Liver (tissue), 9 donors: ENCODE measurements around the gene MED27. TPM values are rescaled to one million over a fixed set of nuclear protein-coding genes. Genes with fewer than 3 reads are reported as not detected.

ENCODE experiments used
- DNase-seq: peaks from one replicate; pipeline ENCODE4 v3.0.0-alpha.2; 2017; ENCODE audit warnings: low spot score
- H3K27ac ChIP-seq, 2 donors: one replicate each; pipeline ENCODE4 v1.7.0; 2013; ENCODE audit warnings: inconsistent platforms in 2 of 2, low read length in 2 of 2, control low read depth in 1 of 2, low read depth in 1 of 2, mild to moderate bottlenecking in 1 of 2
- H3K27me3 ChIP-seq, 4 donors: one replicate each; pipeline versions ENCODE4 v1.6.1 to v1.7.0; 2013; ENCODE audit warnings: low read length in 3 of 4, inconsistent platforms in 1 of 4, mild to moderate bottlenecking in 1 of 4, moderate library complexity in 1 of 4; ENCODE audit not compliant: control insufficient read depth in 4 of 4, insufficient read depth in 4 of 4
- H3K36me3 ChIP-seq, 4 donors: one replicate each; pipeline versions ENCODE4 v1.6.1 to v1.7.0; 2013; ENCODE audit warnings: low read length in 3 of 4, mild to moderate bottlenecking in 3 of 4, low read depth in 1 of 4, moderate library complexity in 1 of 4; ENCODE audit not compliant: control insufficient read depth in 4 of 4, insufficient read depth in 3 of 4
- H3K4me1 ChIP-seq, 4 donors: one replicate each; pipeline versions ENCODE4 v1.6.1 to v1.7.0; 2013; ENCODE audit warnings: low read length in 3 of 4, mild to moderate bottlenecking in 3 of 4, moderate library complexity in 1 of 4; ENCODE audit not compliant: control insufficient read depth in 4 of 4, insufficient read depth in 4 of 4
- H3K4me3 ChIP-seq, 3 donors: one replicate each; pipeline versions ENCODE4 v1.6.1 to v1.7.0; 2013; ENCODE audit warnings: low read length in 3 of 3, control low read depth in 1 of 3, low read depth in 1 of 3, mild to moderate bottlenecking in 1 of 3
- H3K9ac ChIP-seq, 2 donors: one replicate each; pipeline ENCODE4 v1.7.0; 2013; ENCODE audit warnings: low read length in 2 of 2, mild to moderate bottlenecking in 2 of 2, moderate library complexity in 2 of 2, control low read depth in 1 of 2, low read depth in 1 of 2
- H3K9me3 ChIP-seq, 4 donors: one replicate each; pipeline versions ENCODE4 v1.6.1 to v1.7.0; 2013; ENCODE audit warnings: low read length in 3 of 4; ENCODE audit not compliant: control insufficient read depth in 4 of 4
- EGR1 ChIP-seq, 2 donors: IDR thresholded peaks; 2 replicates each; pipeline ENCODE4 v1.6.1; 2016 to 2018; ENCODE audit warnings: antibody characterized with exemption in 2 of 2, low read depth in 2 of 2
- FOXA1 ChIP-seq: IDR thresholded peaks from 2 replicates; pipeline ENCODE4 v1.6.1; 2016; ENCODE audit warnings: antibody characterized with exemption
- FOXA2 ChIP-seq: IDR thresholded peaks from 2 replicates; pipeline ENCODE4 v1.6.1; 2016; ENCODE audit warnings: antibody characterized with exemption
- GABPA ChIP-seq, 2 donors: IDR thresholded peaks in 1 of 2; conservative IDR thresholded peaks in 1 of 2; 2 replicates each; pipeline ENCODE4 v1.6.1; 2016; ENCODE audit warnings: antibody characterized with exemption in 2 of 2, mild to moderate bottlenecking in 1 of 2, moderate library complexity in 1 of 2
- HNF4A ChIP-seq, 2 donors: conservative IDR thresholded peaks; 2 replicates each; pipeline ENCODE4 v1.6.1; 2016; ENCODE audit warnings: antibody characterized with exemption in 2 of 2, mild to moderate bottlenecking in 2 of 2
- HNF4G ChIP-seq: IDR thresholded peaks from 2 replicates; pipeline ENCODE4 v1.6.1; 2016; ENCODE audit warnings: antibody characterized with exemption
- JUND ChIP-seq, 2 donors: IDR thresholded peaks; 2 replicates each; pipeline ENCODE4 v1.6.1; 2016; ENCODE audit warnings: antibody characterized with exemption in 2 of 2
- NR2F2 ChIP-seq: IDR thresholded peaks from 2 replicates; pipeline ENCODE4 v1.6.1; 2016; ENCODE audit warnings: antibody characterized with exemption
- RAD21 ChIP-seq, 2 donors: IDR thresholded peaks; 2 replicates each; pipeline ENCODE4 v1.6.1; 2016; ENCODE audit warnings: antibody characterized with exemption in 2 of 2, mild to moderate bottlenecking in 2 of 2
- RXRA ChIP-seq, 2 donors: IDR thresholded peaks; 2 replicates each; pipeline ENCODE4 v1.6.1; 2017 to 2018; ENCODE audit warnings: antibody characterized with exemption in 2 of 2, mild to moderate bottlenecking in 1 of 2
- SP1 ChIP-seq: IDR thresholded peaks from 2 replicates; pipeline ENCODE4 v1.6.1; 2018; ENCODE audit warnings: antibody characterized with exemption, mild to moderate bottlenecking
- TAF1 ChIP-seq: conservative IDR thresholded peaks from 2 replicates; pipeline ENCODE4 v1.6.1; 2016; ENCODE audit warnings: antibody characterized with exemption, mild to moderate bottlenecking
- YY1 ChIP-seq: IDR thresholded peaks from 2 replicates; pipeline ENCODE4 v1.6.1; 2016; ENCODE audit warnings: antibody characterized with exemption, mild to moderate bottlenecking
- WGBS: extraction: QIAGEN DNeasy Blood & Tissue Kit; methylation state at CpG from one replicate; pipeline ENCODE4 v1.1.7; 2013; 5-methylcytosine and 5-hydroxymethylcytosine counted together
- polyA plus RNA-seq, 2 donors: library from polyadenylated mRNA; stranded (reverse) in 1 of 2; unstranded in 1 of 2; fragments of 200-250 nt in 1 of 2; fragments of >200 nt in 1 of 2; fragmentation: Nextera tagmentation in 1 of 2; extraction: Ambion mirVana in 1 of 2; gene quantifications; one replicate each; pipeline versions ENCODE4 v1.2.1 to v1.2.3, GENCODE V29; 2013 to 2015
- total RNA-seq, 2 donors: library from RNA; depleted of rRNA; stranded (reverse); fragments of >200 nt; gene quantifications; one replicate each; pipeline ENCODE4 v1.2.3, GENCODE V29; 2014
- TF ChIP-seq, protein P1 (sequence below): IDR thresholded peaks from 2 replicates; pipeline ENCODE4 v1.6.1; 2016; ENCODE audit warnings: antibody characterized with exemption
- TF ChIP-seq, protein P2 (sequence below): fragments of 150-350 bp; IDR thresholded peaks from 2 replicates; pipeline ENCODE4 v1.5.1; 2017; ENCODE audit warnings: improper control_type of control experiment, low read depth, low read length; ENCODE audit not compliant: missing input control
- TF ChIP-seq, protein P3 (sequence below): IDR thresholded peaks from 2 replicates; pipeline ENCODE4 v1.6.1; 2016; ENCODE audit warnings: antibody characterized with exemption
- TF ChIP-seq, protein P4 (sequence below): IDR thresholded peaks from 2 replicates; pipeline ENCODE4 v1.6.1; 2016; ENCODE audit warnings: antibody characterized with exemption, mild to moderate bottlenecking
- TF ChIP-seq, protein P5 (sequence below): IDR thresholded peaks from 2 replicates; pipeline ENCODE4 v1.6.1; 2016; ENCODE audit warnings: antibody characterized with exemption
- donor health status: healthy.
- donor health status: healthy.
- donor health status: healthy.
- donor health status: healthy.
- donor health status: healthy.

MED27 gene, protein sequence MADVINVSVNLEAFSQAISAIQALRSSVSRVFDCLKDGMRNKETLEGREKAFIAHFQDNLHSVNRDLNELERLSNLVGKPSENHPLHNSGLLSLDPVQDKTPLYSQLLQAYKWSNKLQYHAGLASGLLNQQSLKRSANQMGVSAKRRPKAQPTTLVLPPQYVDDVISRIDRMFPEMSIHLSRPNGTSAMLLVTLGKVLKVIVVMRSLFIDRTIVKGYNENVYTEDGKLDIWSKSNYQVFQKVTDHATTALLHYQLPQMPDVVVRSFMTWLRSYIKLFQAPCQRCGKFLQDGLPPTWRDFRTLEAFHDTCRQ
- total RNA-seq = 1 to 10 TPM; 4.6 to 5.1 TPM
- polyA plus RNA-seq = 1 to 10 TPM; 5.8 to 7.9 TPM

DNA sequence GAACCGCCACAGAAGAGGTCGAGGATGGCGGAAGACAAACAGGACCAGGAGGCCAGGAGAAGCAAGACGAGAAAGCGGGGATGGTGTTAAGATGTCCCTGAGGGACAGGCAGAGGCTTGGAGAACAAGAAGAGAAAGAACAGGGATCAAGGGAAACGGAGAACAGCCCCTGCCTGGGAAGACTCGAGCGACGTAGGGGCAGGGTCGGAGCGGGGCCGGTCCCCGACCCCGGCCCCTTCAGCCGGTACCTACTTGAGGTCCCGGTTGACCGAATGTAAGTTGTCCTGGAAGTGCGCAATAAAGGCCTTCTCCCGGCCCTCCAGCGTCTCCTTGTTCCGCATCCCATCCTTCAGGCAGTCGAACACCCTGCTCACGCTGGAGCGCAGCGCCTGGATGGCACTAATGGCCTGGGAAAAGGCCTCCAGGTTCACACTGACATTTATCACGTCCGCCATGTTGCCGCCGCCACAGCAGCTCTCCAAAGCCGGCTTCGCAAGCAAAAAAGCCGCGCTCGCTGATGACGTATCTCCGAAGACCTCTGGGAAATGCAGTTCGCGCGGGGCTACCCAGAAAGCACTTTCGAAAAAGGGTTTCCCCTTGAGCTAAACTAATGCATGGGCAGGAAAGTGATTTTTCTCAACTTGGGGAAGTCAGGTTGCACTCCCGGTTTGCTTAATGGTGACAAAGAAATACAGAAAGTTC lies at the start of gene MED27:
TSS of gene MED27 (minus strand) at position 477 of the 701 bp plus-strand sequence. CDS start at position 454, 23 bp downstream.
- peak; percentile 90 for DNase-seq
- no peaks in the 10 kb centered on the region for H3K9me3 ChIP-seq
- H3K36me3 ChIP-seq = peaks cover 0 to 14% (median 7%) of the 10 kb centered on the region in 4 donors
- WGBS = 8% methylated on average over 41 of the region's 41 CpGs
- peak within 1 kb of the TSS; percentile 79 to 85 for H3K9ac ChIP-seq
- peaks cover 0 to 17% (median 15%) of the 10 kb centered on the region in 4 donors for H3K4me1 ChIP-seq
- no peaks in the 10 kb centered on the region for H3K27me3 ChIP-seq
- TF ChIP-seq GABPA (IDR thresholded peaks at IDR 0.05 in 1 of 2, conservative IDR thresholded peaks at IDR 0.05 in 1 of 2) (peak in 1 of 2 donors; percentile 71), TAF1 (no peak), EGR1 (IDR thresholded peaks at IDR 0.05; ENCODE audit: low read depth in 2 of 2) (peak in 1 of 2 donors; percentile 20), YY1 (peak; percentile 98), SP1 (no peak), FOXA2 (no peak), RXRA (IDR thresholded peaks at IDR 0.05) (peak; percentile 24 to 40), NR2F2 (no peak), JUND (IDR thresholded peaks at IDR 0.05) (peak in 1 of 2 donors; percentile 8), HNF4G (no peak), HNF4A (conservative IDR thresholded peaks at IDR 0.05) (no peak), FOXA1 (no peak), RAD21 (IDR thresholded peaks at IDR 0.05) (peak; percentile 47 to 51)
- TF ChIP-seq, protein P1, sequence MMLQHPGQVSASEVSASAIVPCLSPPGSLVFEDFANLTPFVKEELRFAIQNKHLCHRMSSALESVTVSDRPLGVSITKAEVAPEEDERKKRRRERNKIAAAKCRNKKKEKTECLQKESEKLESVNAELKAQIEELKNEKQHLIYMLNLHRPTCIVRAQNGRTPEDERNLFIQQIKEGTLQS = no peak
- TF ChIP-seq, protein P2, sequence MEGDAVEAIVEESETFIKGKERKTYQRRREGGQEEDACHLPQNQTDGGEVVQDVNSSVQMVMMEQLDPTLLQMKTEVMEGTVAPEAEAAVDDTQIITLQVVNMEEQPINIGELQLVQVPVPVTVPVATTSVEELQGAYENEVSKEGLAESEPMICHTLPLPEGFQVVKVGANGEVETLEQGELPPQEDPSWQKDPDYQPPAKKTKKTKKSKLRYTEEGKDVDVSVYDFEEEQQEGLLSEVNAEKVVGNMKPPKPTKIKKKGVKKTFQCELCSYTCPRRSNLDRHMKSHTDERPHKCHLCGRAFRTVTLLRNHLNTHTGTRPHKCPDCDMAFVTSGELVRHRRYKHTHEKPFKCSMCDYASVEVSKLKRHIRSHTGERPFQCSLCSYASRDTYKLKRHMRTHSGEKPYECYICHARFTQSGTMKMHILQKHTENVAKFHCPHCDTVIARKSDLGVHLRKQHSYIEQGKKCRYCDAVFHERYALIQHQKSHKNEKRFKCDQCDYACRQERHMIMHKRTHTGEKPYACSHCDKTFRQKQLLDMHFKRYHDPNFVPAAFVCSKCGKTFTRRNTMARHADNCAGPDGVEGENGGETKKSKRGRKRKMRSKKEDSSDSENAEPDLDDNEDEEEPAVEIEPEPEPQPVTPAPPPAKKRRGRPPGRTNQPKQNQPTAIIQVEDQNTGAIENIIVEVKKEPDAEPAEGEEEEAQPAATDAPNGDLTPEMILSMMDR = no peak
- TF ChIP-seq, protein P3, sequence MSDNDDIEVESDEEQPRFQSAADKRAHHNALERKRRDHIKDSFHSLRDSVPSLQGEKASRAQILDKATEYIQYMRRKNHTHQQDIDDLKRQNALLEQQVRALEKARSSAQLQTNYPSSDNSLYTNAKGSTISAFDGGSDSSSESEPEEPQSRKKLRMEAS = peak; percentile 65
- TF ChIP-seq, protein P4, sequence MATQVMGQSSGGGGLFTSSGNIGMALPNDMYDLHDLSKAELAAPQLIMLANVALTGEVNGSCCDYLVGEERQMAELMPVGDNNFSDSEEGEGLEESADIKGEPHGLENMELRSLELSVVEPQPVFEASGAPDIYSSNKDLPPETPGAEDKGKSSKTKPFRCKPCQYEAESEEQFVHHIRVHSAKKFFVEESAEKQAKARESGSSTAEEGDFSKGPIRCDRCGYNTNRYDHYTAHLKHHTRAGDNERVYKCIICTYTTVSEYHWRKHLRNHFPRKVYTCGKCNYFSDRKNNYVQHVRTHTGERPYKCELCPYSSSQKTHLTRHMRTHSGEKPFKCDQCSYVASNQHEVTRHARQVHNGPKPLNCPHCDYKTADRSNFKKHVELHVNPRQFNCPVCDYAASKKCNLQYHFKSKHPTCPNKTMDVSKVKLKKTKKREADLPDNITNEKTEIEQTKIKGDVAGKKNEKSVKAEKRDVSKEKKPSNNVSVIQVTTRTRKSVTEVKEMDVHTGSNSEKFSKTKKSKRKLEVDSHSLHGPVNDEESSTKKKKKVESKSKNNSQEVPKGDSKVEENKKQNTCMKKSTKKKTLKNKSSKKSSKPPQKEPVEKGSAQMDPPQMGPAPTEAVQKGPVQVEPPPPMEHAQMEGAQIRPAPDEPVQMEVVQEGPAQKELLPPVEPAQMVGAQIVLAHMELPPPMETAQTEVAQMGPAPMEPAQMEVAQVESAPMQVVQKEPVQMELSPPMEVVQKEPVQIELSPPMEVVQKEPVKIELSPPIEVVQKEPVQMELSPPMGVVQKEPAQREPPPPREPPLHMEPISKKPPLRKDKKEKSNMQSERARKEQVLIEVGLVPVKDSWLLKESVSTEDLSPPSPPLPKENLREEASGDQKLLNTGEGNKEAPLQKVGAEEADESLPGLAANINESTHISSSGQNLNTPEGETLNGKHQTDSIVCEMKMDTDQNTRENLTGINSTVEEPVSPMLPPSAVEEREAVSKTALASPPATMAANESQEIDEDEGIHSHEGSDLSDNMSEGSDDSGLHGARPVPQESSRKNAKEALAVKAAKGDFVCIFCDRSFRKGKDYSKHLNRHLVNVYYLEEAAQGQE = peak; percentile 67
- TF ChIP-seq, protein P5, sequence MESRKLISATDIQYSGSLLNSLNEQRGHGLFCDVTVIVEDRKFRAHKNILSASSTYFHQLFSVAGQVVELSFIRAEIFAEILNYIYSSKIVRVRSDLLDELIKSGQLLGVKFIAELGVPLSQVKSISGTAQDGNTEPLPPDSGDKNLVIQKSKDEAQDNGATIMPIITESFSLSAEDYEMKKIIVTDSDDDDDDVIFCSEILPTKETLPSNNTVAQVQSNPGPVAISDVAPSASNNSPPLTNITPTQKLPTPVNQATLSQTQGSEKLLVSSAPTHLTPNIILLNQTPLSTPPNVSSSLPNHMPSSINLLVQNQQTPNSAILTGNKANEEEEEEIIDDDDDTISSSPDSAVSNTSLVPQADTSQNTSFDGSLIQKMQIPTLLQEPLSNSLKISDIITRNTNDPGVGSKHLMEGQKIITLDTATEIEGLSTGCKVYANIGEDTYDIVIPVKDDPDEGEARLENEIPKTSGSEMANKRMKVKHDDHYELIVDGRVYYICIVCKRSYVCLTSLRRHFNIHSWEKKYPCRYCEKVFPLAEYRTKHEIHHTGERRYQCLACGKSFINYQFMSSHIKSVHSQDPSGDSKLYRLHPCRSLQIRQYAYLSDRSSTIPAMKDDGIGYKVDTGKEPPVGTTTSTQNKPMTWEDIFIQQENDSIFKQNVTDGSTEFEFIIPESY = peak; percentile 94
- H3K4me3 ChIP-seq = peak within 1 kb of the TSS; percentile 79 to 99 (median 83)
- no peak within 1 kb of the TSS for H3K27ac ChIP-seq
